Fibroblast of peridontal ligament (primary cell): ENCODE results near the gene DLX1.
A peak's percentile ranks its signal among the peaks of the same experiment; 100 is the strongest.
"Not testable (repeated sequence)": the region's sequence is repeated elsewhere in the genome, so short reads cannot be mapped to it uniquely, and the experiment has no call there.

ENCODE experiments used
- DNase-seq: peaks from one replicate; pipeline ENCODE4 v3.0.0-alpha.2; 2010; ENCODE audit errors: extremely low read depth

The DLX1 gene

DNA sequence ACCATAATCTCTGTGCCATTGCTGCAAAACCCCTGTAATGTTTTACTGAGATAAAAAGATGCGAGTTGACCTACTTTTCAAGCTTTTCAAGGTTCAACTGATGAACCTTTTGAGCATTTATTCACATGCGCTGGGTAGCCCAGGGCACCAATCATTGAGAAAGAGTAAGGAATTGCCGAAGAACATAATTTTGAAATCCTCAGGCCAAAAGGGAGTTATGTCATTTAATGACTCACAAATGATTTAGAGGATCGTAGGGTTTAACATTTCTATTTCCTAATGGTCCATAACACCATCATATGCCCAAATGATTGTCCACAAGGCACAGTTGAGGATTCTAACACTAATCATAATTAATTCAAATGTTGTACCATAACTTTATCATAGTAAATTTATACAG, 20.2 kb upstream of the DLX1 start:
- DNase-seq = peak; percentile 69

DNA sequence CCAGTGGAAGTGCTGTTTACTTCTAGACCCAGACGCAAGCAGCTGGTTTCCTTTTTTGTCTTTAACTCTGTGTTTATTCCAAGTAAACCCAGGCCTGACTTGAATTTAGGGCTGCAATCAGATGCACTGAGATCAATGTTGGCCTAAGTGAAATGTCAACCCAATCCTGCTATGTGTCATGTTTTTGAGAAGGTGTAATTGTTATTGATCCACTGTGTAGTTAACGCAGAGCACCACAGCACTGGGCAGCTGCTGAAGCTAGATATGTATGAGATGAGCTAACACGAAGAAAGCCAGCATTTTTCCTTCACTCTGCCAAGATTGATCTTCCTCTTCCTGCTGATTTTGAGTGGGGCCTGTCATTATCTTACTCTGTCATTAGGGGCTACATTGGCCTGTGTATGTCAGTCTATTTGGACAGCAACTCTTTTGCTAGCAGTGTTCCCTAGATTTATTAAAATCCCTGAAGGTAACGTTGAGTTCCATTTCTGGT, 18.9 kb upstream of the DLX1 start:
- peak; percentile 60 for DNase-seq

DNA sequence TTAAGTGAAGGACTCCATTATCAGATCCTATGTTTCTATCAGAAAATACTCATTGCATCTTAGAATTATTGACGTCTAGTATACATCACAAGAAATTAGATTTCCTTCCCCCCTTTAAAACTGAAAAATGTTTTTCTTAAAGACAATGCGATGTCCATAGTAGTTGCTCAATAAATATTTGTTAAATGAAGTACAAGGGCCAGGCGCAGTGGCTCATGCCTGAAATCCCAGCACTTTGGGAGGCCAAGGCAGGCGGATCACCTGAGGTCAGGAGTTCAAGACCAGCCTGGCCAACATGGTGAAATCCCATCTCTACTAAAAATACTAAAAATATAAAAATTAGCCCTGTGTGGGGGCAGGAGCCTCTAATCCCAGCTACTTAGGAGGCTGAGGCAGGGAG, 17.4 kb upstream of the DLX1 start:
- not testable (repeated sequence) for DNase-seq

DNA sequence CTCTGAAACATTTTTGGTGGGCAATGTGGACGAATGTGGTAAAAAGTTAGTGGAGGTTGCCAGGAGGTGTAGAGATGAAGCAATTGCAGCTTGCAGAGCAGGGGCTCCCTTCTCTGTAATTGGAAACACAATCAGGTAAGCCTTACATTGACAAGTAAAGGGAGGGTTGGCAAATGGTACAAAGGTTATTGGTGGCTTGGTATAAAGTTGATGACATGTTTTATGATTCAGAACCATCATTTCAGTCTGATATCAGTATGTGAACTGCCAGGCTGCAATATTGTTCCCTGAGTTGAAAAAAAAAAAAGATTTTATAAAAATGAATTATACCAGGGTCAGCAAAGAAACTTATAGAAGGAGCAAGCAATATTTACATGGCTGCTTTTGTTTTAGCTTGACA, 14.4 kb upstream of the DLX1 start:
- no peak for DNase-seq

DNA sequence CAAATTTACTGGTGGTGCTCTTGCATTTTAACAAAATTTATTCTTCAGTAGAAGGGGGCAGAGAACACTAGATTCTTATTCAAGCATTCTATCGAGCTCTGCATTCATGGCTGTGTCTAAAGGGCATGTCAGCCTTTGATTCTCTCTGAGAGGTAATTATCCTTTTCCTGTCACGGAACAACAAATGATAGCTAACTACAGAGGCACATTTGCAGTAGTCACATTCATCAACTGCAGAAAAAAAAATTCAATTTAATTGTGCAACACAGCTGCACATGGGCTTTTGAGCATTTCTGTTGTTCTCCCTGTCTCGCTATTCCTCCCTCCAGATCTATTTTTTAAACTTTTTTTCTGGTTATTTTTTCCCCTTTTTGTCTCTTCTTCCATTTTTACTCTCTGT, 13.0 kb upstream of the DLX1 start:
- no peak for DNase-seq

DNA sequence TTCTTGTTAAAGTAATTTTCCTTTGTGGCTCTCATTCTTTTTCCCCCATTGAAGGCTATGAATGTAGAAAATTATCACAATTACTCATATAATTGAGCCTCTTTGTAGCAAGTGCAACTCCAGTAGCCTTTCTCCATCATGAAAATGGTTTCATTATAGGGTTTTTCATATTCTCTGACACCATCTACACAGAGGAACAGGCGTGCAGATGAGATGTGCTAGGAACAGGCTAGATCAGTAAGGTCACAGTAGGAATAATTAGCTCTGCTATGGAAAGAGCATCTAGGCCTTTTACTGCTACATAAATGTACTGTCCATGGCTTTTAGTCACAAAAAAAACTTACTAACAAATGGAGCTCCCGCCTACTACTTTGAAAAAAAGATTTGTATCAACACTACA, 12.6 kb upstream of the DLX1 start:
- DNase-seq = no peak

DNA sequence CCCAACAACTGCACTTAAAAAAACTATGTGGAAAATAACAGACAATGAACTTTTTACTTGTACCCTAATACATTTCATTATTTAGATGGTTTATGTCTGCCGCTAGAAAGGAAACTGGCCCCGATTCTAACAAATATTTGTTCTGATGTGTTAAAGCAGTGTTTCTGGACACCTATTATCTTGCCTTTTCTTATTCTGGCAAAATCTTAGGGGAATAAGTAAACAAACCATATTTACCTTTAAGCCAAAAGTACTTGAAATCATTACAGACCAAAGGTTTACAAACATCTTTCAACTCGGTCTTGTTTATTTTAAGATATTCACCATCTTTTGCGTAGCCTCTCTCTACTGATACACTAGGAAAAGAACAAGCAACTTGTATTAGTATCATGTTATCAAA, 11.8 kb upstream of the DLX1 start:
- no peak for DNase-seq

DNA sequence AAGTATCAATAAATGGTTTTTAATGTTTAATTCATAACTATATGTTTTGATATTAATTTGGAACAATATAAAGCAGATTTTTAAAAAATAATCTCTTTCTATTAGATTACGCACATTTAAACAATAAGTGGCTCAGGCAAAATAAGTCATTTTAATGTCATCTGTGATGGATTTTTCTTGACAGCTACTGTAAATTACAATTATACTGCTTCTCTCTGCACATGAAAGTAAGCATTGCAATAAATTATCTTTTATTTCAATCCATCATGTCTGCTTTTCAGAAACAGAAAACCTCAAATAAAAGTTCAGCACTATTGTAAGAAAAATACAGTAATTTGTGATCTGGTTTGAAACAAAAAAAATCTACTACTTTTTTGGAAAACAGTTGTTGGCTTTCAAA, 11.1 kb upstream of the DLX1 start:
- DNase-seq = no peak

DNA sequence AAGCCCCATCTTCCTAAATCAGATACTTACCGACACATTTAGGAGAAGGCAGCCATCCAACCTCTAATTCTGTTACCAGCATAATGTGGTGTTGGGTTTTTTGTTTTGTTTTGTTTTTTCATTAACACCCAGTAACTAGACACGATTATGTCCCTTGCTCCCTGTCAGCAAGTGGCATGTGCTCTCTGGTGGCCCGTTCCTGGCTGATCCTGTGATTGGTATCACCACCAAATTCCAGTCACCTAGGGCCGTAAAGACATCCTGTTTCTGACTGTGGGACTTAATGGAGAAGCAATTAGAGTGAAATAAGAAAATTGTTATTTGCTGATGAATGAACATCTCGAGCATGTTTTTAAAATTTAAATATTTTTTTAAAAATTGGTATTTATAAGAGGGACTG, 5.9 kb upstream of the DLX1 start:
- DNase-seq = no peak

DNA sequence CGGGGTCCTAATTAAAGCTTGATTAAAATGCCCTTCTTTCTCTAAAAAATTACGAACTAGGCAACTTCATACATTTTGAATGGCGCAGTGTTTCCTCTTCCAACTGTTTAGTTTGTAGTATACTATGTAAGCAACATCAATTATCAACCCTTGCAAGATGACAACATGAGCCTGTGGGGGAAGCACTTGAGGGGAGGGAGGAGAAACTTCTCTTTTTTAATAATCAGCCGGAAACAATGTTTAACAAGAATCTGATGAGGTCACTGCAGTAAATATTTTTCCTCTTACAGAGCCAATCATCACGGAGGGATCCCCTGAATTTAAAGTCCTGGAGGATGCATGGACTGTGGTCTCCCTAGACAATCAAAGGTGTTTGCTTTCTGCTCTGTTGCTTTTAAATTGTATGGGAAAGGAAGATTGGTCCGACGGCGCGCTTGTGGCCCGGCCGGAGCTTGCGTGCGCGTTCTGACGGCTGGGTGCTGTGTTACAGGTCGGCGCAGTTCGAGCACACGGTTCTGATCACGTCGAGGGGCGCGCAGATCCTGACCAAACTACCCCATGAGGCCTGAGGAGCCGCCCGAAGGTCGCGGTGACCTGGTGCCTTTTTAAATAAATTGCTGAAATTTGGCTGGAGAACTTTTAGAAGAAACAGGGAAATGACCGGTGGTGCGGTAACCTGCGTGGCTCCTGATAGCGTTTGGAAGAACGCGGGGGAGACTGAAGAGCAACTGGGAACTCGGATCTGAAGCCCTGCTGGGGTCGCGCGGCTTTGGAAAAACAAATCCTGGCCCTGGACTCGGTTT, 5.3 kb upstream of the DLX1 start:
- no peak for DNase-seq

DNA sequence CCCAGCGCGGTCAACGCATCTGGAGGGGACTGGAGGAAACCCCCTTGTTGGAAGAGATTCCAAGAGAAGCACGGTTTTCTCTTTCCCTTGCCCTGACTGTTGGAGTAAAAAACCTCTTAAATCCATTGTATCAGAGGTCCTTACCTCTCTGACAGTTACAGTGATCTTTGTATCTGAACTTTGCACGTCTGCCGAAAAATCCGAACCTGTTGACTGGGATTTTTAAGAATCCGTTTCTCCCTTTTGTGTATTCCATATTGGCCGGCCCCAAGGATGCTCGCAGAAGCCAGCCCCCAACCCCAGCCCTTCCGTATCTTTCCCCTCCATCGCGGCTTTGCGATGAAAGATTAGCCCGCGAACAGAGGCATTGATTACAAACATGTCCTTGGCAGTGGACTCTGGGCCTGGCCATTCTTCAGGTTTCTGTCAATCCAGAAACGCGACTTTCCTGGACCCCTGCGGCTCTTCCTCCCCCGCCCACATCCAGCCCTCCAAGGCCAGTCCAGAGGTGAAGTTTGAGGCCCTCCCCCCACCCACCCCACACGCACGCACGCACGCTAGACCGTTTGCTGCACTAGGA, 4.6 kb upstream of the DLX1 start:
- DNase-seq = no peak

DNA sequence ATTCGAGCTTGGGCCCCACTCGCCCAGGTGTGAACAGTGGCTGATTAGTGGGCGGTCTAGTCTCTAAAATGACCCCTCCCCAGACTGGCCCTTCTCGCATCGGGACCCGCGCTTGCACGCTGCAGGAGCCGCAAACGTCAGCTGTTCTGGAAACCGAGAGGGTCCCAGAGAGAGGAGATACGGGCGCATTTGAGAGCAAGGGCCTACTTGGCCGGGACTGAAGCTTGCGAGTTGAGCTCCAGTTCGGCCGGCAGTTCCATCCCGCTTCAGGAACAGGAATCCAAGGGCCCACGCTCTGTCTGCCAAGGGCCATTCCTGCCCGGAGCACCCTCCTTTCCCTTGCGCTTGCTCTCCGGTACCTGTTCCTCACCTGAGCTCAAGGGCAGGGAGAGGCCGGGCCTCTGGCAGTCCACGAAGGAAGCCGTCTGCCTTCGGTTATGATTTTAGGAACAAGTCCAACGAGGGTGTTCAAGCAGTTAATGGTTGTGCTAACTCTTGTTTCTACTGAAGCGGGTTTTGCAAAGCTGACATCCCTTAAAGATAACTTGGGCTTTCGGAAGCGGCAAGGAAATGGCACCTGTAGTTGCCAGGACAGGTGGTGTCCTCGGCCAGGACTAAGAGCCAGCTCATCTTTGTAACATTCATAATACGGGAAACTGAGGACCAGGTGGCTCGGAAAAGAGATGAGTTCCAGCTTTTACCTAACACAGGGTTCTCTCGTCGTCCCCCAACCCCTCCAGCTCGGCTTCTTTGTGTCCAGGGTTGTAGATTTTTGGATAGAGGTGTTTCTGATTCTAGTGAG, 3.9 kb upstream of the DLX1 start:
- no peak for DNase-seq

DNA sequence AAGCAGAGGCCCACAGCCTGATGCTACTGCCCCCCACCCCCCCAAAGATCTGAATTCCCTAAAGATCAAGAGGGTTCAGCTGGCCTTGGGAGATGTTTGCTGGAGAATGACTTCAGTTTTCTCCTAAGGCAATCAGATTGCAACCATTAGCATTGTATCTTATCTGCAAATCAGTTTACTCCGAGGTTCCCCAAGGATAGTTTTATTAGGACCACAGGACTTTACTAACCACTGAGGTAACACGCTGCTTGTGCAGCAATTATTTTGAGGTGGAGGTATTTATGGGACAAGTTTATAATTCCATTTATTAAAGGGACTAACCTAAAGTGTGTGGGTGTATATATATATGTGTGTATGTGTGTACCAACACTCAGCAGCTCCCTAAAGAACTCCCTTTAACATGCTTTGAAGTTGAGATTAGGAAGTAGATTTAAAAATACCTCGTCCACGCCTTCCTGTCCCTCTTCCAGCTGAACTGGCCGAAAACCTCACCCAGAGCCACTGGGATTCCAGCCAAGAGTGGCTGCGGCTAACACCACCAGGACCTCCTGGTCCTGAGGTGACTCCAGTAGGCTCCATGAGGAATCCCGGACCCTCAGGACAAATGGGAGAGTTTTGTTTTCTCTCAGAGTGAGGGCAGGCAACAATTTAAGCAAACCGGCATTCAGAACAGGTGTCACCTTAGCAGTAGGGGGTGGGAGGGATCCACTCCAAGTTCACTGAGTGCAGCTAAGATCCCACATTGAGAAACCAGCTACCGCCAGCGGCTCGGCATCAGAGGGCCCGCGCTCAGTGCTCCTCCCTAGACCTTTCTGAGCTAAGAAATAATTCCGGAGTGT, 3.0 kb upstream of the DLX1 start:
- peak; percentile 63 for DNase-seq

DNA sequence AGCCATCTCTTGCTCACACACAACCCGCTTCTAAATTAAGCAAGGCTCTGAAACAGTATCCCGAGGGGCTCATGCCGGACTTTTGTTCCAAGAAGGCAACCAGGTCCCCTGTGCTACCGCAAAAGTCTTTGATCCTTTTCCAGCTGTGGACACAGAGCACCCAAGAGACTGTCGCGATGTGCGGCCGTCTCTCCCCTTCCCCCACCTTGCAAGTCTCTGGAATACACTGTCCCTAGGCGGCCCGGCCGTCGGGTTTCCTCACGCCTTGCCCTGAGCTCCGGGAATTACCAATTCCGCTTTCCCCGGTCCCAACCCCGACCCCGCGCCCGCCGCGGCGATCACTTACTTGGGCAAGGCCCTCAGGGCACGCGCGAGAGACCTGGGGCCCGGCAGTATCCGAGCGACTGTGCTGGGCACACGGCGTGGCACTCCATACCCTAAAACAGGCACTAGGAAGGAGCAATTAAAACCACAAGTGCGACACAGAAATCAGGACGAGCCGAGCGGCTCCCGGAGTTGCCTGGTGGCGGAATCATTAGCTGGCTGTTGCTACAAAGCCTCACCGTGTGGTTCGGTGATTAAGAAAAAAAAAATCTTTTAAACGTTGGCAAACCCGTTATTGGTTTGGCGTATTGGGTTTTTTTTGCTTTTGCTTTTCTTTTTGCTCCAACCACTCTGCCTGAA, 2.2 kb upstream of the DLX1 start:
- DNase-seq = peak; percentile 78

DNA sequence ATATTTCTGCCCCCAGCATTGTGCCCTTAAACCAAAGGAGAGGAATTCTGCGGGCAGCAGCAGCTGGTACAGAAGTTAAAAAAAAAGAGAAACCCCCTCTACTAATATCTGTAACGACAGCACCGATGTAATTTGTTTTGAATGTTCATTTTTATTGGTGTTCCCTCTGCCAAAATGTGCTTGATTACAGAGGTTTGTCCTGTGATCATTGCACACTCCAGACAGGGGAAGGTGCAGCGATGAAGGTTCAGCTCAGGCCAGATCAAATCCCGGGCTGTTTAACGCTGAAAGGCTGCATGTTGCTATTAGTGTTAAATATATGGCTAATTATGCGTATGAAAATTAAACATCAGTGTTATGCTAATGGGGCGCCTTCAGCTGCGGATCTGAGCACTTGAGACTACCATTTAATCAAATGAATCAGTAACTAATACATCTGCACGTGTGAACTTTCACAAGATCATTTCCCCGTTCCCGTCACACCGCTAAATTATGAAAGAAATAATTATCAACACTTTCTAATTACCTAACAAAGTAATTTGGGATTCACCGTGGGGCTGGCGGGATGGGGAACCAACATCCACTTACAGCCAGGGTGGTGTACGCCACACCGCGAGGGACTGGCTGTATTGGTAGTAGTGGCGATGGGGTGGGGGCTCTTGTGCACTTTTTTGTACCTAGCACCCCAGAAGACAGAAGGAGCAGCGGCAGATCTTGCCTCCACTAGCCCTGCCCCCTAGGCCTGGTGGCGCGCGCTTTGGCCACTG, 1.5 kb upstream of the DLX1 start:
- peak; percentile 19 for DNase-seq

DNA sequence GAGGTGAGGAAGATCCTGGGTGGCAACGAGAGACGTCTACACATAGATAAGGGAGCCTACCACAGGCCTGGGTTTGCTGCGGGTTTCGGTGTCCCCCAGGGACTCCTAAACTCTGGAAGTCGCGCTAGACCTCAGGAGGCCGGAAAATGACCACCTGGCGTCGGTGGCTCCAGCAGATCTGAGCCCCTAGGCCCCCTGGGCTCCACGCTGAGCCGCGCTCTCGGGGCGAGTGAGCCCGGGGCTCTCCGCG, 987 bp upstream of the DLX1 start:
- DNase-seq = no peak

DNA sequence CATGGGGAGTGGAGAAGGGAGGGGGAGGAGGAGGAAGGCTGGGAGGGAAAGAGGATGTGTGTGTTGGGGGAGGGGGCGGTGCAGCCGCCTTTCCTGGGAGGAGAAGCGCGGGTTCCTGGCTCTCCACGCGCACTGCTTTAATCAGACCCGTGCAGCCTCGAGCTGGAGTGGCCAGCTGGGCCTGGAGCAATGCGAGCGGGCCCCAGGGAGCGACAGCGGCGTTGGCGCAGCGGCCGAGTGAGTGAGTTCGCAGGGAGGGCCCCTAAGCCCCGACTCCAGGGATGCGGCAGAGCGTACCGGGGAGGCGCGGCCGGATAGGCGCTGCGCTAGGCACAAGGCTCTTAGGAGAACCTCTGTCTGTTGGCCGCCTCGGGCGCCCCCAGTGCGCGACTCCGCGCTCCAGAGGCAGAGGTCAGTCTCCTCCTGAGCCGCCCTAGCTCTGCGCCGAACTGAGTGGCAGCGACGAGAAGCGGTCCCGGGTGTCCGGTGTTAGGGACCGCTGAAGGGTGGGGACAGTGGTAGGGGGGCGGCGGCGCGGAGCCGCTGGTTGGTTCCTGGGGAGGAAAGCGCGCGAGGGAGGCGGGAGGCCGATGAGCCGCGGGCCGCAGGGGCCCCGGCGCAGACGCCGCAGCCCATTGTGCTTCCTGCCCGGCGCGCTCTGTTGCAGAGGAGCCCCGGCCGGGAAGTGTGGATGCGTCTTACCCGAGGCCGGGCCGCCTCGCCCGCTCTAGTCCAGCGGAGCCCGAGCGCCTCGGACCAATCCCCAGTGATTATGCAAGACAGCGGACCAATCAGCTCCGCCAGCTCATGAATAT, 455 bp upstream of the DLX1 start:
- DNase-seq = peak; percentile 99

DNA sequence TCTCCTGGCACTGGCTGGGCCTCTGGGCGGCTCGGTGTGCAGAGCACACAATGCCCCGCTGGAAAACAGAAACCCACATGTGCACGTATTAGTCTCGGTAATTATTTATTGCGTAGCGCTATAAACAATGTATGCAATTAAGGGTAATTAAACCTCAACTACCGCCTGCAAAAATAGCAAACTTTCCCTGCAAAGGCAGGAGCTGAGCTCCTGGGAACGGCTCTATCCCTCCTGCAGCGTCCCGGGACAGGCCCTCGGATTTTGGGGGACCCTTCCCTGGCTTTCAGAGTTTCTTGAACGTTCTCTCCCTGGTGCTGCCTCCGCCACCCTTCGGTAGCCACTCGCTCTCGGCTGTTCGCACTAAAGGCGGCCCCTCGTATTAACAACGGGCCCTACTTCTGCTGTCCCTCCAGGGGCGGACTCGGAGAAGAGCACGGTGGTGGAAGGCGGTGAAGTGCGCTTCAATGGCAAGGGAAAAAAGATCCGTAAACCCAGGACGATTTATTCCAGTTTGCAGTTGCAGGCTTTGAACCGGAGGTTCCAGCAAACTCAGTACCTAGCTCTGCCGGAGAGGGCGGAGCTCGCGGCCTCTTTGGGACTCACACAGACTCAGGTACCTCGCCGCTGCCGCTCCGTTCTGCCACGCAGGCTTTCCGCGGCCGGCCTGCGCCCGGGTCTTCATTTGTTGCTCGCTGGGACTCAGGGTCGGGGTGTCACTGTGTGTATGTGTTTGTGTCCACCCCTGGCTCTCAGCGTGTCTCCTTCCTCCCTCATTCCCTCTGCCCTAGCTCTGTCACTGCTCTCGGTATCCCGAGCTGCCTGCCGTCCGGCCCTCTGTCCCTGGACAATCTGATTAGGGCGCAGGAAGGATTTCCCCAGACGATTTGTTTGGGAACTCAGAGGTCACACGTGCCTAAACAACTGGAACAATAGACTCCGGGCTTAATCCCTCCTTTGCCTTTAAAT, 1.2 kb downstream of the DLX1 start:
- DNase-seq = peak; percentile 51
